Neutrophil (primary cell): Measurements from ENCODE around the gene SSB.

Experiments used
- H3K27ac ChIP-seq: fragments of 200-600 bp; sonication (generic); 2 replicates; pipeline ENCODE4 v1.5.1; 2016; ENCODE audit warnings: mild to moderate bottlenecking, moderate library complexity
- H3K27me3 ChIP-seq: fragments of 200-600 bp; sonication (generic); 2 replicates; pipeline ENCODE4 v1.6.0; 2016; ENCODE audit warnings: mild to moderate bottlenecking
- H3K36me3 ChIP-seq: fragments of 200-600 bp; sonication (generic); 2 replicates; pipeline ENCODE4 v1.5.1; 2017
- H3K4me1 ChIP-seq, 2 experiments: fragments of 200-600 bp in 1 of 2; sonication (generic) in 1 of 2; 1 replicate in 1 of 2; 2 replicates in 1 of 2; pipeline versions ENCODE4 v1.5.1 to v1.6.1; 2013 to 2016; ENCODE audit warnings: low read depth in 1 of 2, low read length in 1 of 2, mild to moderate bottlenecking in 1 of 2, moderate library complexity in 1 of 2; ENCODE audit not compliant: control insufficient read depth in 1 of 2, insufficient read depth in 1 of 2
- H3K4me3 ChIP-seq, 2 experiments: fragments of 200-600 bp in 1 of 2; sonication (generic) in 1 of 2; 1 replicate in 1 of 2; 2 replicates in 1 of 2; pipeline ENCODE4 v1.5.1; 2013 to 2016; ENCODE audit warnings: low read depth in 1 of 2, low read length in 1 of 2, mild to moderate bottlenecking in 1 of 2, moderate library complexity in 1 of 2
- H3K9me3 ChIP-seq: fragments of 200-600 bp; sonication (generic); 2 replicates; pipeline ENCODE4 v1.5.1; 2016
- CTCF ChIP-seq: fragments of 200-600 bp; sonication (generic); IDR thresholded peaks from 2 replicates; pipeline ENCODE4 v1.5.1; 2016; ENCODE audit warnings: antibody characterized with exemption

Gene SSB

GRCh38 chr2:169775354-169775753 lies 23.3 kb upstream of the SSB start:
- TF ChIP-seq CTCF, result no peak
- no peak overlapping the region for H3K4me3 ChIP-seq
- H3K27ac ChIP-seq, result no peak overlapping the region
- no peaks in the 10 kb centered on the region for H3K36me3 ChIP-seq
- no peaks in the 10 kb centered on the region for H3K9me3 ChIP-seq
- no peaks in the 10 kb centered on the region for H3K27me3 ChIP-seq
- H3K4me1 ChIP-seq, result peaks cover 15 to 29% of the 10 kb centered on the region in 2 experiments

- no peak for TF ChIP-seq CTCF
- H3K9me3 ChIP-seq, result no peaks in the 10 kb centered on the region
- peaks cover 13 to 26% of the 10 kb centered on the region in 2 experiments for H3K4me1 ChIP-seq
- H3K36me3 ChIP-seq, result no peaks in the 10 kb centered on the region
- H3K4me3 ChIP-seq, result no peak overlapping the region
- no peaks in the 10 kb centered on the region for H3K27me3 ChIP-seq
- no peak overlapping the region for H3K27ac ChIP-seq
Measured at GRCh38 chr2:169775765-169776164, 22.9 kb upstream of the SSB start.

GRCh38 chr2:169776252-169776761 lies 22.4 kb upstream of the SSB start:
- no peak for TF ChIP-seq CTCF
- H3K27me3 ChIP-seq, result no peaks in the 10 kb centered on the region
- peaks cover 11 to 21% of the 10 kb centered on the region in 2 experiments for H3K4me1 ChIP-seq
- H3K9me3 ChIP-seq, result no peaks in the 10 kb centered on the region
- no peaks in the 10 kb centered on the region for H3K36me3 ChIP-seq
- H3K27ac ChIP-seq, result no peak overlapping the region
- H3K4me3 ChIP-seq, result no peak overlapping the region

DNA sequence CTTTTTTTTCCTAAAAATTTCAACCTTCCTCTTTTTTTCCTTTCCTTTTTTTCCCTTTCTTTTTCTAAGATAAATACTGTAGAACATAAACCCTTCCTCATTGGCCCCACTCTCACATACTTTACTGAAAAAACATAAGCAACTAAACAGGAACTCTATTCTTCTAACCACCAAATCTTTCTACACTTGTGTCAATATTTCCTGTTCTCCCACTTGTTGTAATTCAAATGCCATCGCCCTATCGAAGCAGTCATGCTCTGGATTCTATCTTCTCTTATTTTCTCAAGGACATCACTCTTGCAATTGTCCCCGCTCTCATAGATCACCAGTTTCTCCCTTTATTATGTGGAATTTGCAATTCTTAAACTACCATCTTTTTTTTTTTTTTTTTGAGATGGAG lies 20.2 kb upstream of the SSB start:
- H3K9me3 ChIP-seq, result no peaks in the 10 kb centered on the region
- peak overlapping the region; percentile 62 for H3K27ac ChIP-seq
- TF ChIP-seq CTCF, result no peak
- no peaks in the 10 kb centered on the region for H3K27me3 ChIP-seq
- peaks cover 11 to 22% of the 10 kb centered on the region in 2 experiments for H3K4me1 ChIP-seq
- H3K36me3 ChIP-seq, result no peaks in the 10 kb centered on the region
- peak overlapping the region in 1 of 2 experiments; percentile 21 for H3K4me3 ChIP-seq

- Histone ChIP-seq H3K9me3 (no peaks in the 10 kb centered on the region), H3K4me3 (no peak overlapping the region), H3K4me1 (peaks cover 11 to 22% of the 10 kb centered on the region in 2 experiments), H3K27ac (no peak overlapping the region), H3K36me3 (no peaks in the 10 kb centered on the region), H3K27me3 (no peaks in the 10 kb centered on the region)
- no peak for TF ChIP-seq CTCF
Measured at GRCh38 chr2:169781249-169782013, 17.2 kb upstream of the SSB start.
